T-helper 1 cell treated with Interleukin-12 subunit alpha and Interleukin-12 subunit beta and Interleukin-4 antibody, amounts not matched to agents 30 μg/mL and 1 μg/mL, for 36 hours (primary cell): Measurements from ENCODE around the gene TMTC1.

Experiments
- H3K27ac Mint-ChIP-seq: one replicate; pipeline ENCODE4 v1.8.0; 2021; ENCODE audit warnings: mild to moderate bottlenecking, mixed read lengths
- H3K27me3 Mint-ChIP-seq: one replicate; pipeline ENCODE4 v1.8.0; 2021; ENCODE audit warnings: low read depth, mixed read lengths
- H3K36me3 Mint-ChIP-seq: one replicate; pipeline ENCODE4 v1.8.0; 2021; ENCODE audit warnings: low read depth, mixed read lengths
- H3K4me1 Mint-ChIP-seq: one replicate; pipeline ENCODE4 v1.8.0; 2021; ENCODE audit warnings: low read depth, mixed read lengths
- H3K4me3 Mint-ChIP-seq: one replicate; pipeline ENCODE4 v1.8.0; 2021; ENCODE audit warnings: mild to moderate bottlenecking, moderate library complexity, mixed read lengths
- H3K9me3 Mint-ChIP-seq: one replicate; pipeline ENCODE4 v1.8.0; 2021; ENCODE audit warnings: mixed read lengths

The TMTC1 gene

DNA sequence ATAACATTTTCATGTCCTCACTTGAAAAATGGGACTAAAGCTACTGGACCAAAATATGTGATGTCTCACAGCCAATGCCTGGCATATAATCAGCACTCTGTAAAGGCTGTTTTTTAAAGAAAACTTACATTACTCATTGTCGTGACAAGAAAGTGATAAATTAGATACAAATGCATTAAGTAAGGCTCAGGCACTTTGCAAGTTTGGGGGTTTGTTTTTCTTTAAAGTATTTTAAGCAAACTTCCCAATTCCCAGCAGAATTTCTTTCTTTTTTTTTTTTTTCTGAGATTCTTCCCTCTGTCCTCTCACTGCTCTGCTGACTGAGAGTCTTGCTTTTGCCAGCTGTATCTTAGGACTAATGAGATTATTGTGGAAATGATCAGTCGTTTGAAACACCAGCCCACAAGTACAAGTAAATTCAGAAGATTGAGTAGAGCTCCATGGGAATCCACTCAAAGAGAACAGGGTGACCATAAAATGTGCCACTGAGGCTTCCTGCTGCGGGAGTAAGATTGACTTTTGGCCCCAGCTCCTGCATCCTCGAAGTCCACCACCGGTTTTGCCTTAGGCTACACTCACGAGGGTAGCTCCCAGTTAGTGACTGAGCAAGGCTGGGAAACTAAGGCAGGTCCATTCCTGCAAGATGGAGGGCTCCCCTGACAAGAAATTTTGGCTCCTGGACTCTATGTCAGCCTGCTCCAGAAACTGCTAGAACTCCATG, 82.8 kb downstream of the TMTC1 start:
- Mint-ChIP-seq H3K4me3 (no peak overlapping the region), H3K9me3 (no peaks in the 10 kb centered on the region), H3K27ac (no peak overlapping the region)

DNA sequence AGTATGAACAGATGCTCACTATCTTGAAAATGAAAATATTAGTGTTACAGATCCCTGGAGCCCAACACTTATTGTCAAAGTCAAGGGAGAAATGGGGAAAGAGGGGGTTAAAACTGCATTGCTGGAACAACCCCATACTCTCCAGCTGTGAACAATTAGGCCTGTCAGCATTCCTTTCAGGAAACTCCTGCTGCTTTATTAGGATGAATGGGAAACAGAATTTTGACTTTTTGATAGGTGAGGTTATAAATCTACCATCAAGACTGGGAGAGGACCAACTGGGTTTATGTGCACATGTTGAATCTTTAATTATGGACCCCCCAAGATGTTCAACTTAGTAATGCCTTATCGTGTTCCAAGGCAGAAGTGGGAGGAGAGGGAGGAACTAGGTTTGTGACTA, 85.0 kb downstream of the TMTC1 start:
- no peak overlapping the region for H3K27ac Mint-ChIP-seq
- H3K9me3 Mint-ChIP-seq: no peaks in the 10 kb centered on the region
- no peak overlapping the region for H3K4me3 Mint-ChIP-seq
- no peaks in the 10 kb centered on the region for H3K27me3 Mint-ChIP-seq
- no peaks in the 10 kb centered on the region for H3K4me1 Mint-ChIP-seq
- no peaks in the 10 kb centered on the region for H3K36me3 Mint-ChIP-seq

More for the DNA sequence above, 82.8 kb downstream of the TMTC1 start:
- Mint-ChIP-seq H3K36me3 (no peaks in the 10 kb centered on the region), H3K4me1 (no peaks in the 10 kb centered on the region), H3K27me3 (no peaks in the 10 kb centered on the region)

DNA sequence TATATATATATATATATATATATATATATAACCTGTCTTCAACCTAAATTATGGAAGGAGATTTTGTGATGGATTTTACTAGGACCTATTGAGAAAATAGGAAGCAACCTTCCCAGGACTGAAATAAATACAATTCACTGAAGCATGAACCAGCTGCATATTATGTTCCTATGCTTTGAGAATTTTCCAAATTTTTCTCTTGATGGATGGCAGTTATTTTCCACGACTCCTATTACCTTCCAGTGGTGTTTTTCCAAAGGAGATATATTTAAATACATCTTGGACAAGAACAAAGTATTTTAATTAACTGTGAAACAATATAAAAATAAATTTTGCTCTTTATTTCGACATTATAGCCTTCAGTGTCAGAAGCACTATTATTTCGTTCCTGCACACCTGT, 87.9 kb downstream of the TMTC1 start:
- Mint-ChIP-seq H3K27ac (no peak overlapping the region), H3K4me3 (no peak overlapping the region), H3K36me3 (no peaks in the 10 kb centered on the region), H3K27me3 (no peaks in the 10 kb centered on the region), H3K9me3 (no peaks in the 10 kb centered on the region), H3K4me1 (peaks cover 1% of the 10 kb centered on the region)

DNA sequence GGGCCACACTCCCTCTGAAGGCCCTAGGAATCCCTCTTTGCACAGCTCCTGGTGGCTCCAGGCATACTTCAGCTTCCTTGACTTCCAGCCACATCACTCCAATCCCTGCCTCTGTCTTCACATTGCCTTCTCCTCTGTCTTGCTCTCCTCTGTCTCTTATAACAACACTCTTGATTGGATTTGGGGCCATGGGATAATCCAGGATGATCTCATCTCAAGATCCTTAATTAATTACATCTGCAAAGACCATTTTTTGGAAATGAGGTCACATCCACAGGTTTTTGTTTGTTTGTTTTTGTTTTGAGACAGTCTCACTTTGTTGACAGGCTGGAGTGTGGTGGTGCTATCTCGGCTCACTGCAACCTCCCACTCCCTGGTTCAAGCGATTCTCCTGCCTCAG, 88.7 kb downstream of the TMTC1 start:
- H3K36me3 Mint-ChIP-seq: no peaks in the 10 kb centered on the region
- H3K4me1 Mint-ChIP-seq: peaks cover 1% of the 10 kb centered on the region
- H3K4me3 Mint-ChIP-seq: no peak overlapping the region
- no peaks in the 10 kb centered on the region for H3K27me3 Mint-ChIP-seq
- H3K27ac Mint-ChIP-seq: no peak overlapping the region
- no peaks in the 10 kb centered on the region for H3K9me3 Mint-ChIP-seq

DNA sequence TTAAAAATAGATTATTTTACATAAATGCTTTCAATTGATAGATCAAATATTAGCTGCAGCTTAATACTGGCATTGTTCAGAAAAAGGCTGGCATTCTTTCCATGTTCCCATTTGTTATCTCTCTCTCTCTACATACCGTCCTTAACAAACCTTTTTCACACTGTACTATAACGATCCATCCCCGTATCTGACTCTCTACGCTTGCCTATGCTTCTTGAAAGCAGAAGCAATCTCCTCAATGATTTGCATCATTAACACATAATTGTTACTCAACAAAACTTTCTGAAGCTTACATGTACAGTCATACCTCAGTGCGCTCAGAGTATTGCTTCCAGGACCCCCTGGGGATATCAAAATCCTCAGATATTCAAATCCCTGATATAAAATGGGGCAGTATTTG, 89.7 kb downstream of the TMTC1 start:
- Mint-ChIP-seq H3K27ac (no peak overlapping the region), H3K4me3 (no peak overlapping the region), H3K36me3 (no peaks in the 10 kb centered on the region), H3K9me3 (no peaks in the 10 kb centered on the region), H3K27me3 (no peaks in the 10 kb centered on the region), H3K4me1 (peaks cover 1% of the 10 kb centered on the region)

DNA sequence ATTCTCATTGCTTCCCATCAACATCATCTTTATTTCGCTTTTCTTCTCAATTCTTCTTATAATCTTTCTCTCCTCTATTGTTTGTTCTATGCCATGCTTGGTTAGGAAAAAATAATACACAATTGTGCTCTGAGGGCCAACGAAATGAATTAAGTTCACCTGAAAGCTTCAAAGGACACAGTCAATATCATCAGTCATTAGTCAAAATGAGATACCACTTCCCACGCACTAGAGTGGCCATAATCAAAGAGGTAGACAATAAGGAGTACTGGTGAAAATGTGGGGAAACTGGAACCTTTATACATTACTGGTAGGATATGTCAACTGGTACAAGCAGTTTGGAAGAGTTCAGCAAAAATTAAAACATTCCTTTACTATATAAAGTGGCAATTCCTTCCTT, 91.5 kb downstream of the TMTC1 start:
- H3K9me3 Mint-ChIP-seq: no peaks in the 10 kb centered on the region

DNA sequence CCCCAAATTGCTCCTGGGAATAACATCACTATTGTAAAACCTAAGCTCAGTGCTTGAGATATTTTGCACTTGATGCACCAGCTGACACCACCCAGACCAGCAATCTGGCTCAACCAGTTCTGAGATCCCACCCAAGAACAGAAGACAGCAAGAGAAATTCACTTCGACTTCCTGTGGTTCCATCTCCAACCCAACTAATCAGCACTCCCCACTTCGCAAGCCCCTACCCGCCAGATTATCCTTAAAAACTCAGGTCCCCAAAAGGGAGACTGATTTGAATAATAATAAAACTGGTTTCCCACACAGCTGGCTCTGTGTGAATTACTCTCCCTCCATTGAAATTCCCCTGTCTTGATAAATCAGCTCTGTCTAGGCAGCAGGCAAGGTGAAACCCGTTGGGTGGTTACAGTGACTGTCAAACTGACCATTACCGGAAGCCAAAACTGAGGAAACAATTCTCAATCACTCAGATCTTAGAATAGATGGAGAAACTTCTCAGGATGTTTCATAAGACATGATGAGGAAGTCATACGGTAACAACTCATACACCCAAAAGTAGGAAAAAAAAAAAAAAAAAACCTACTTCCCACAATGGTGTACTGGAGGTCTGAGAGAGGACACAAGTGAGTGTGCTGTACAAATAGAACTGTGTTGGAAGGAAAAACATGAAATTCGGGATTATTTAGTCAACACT, 92.4 kb downstream of the TMTC1 start:
- Mint-ChIP-seq H3K4me1 (peaks cover 1% of the 10 kb centered on the region), H3K27ac (no peak overlapping the region), H3K27me3 (no peaks in the 10 kb centered on the region), H3K9me3 (no peaks in the 10 kb centered on the region), H3K36me3 (no peaks in the 10 kb centered on the region), H3K4me3 (no peak overlapping the region)

More for the DNA sequence above, 91.5 kb downstream of the TMTC1 start:
- Mint-ChIP-seq H3K36me3 (no peaks in the 10 kb centered on the region), H3K27ac (no peak overlapping the region), H3K27me3 (no peaks in the 10 kb centered on the region), H3K4me1 (peaks cover 1% of the 10 kb centered on the region), H3K4me3 (no peak overlapping the region)

DNA sequence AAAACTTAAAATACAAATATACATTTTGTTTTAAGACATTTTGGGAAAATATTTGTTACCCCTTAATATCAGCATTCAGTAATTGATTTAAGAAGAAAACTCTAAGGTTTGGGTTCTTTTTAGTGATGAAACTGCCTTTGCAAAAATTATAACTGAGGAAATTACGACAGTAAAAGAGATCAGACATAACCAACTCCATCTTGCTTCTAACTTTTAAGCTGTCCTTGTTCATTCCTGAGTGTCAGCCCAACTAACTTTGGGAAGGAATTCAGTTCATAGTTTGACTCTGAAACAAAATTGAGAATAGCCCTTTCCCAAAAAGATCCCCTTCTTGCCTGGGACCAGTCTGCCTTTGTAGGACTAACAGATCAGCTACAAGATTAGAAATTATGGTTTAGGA, 93.0 kb downstream of the TMTC1 start:
- H3K27me3 Mint-ChIP-seq: no peaks in the 10 kb centered on the region
- no peaks in the 10 kb centered on the region for H3K9me3 Mint-ChIP-seq
- no peaks in the 10 kb centered on the region for H3K36me3 Mint-ChIP-seq
- H3K27ac Mint-ChIP-seq: no peak overlapping the region
- peaks cover 1% of the 10 kb centered on the region for H3K4me1 Mint-ChIP-seq
- H3K4me3 Mint-ChIP-seq: no peak overlapping the region

DNA sequence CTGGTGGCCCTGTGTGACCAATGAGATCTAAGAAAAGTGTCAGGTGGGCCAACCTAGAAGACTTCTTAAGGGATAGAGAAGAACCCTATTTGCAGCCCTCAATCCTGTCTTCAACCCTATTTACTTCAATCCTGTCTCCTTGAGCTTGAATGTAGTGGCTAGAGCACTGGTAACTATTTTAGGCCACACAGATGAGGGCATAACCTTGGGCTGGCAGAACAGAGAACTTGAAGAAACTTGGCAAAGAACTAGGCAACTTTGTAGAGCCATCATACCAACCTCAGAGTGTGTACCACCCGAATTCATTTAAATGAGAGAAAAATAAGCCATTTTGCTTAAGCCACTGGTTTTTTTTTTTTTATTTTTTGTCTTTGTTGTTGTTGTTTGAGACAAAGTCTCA, 94.8 kb downstream of the TMTC1 start:
- no peaks in the 10 kb centered on the region for H3K9me3 Mint-ChIP-seq
- no peaks in the 10 kb centered on the region for H3K36me3 Mint-ChIP-seq
- peaks cover 1% of the 10 kb centered on the region for H3K4me1 Mint-ChIP-seq
- H3K27ac Mint-ChIP-seq: no peak overlapping the region
- no peak overlapping the region for H3K4me3 Mint-ChIP-seq
- peaks cover 5% of the 10 kb centered on the region for H3K27me3 Mint-ChIP-seq

DNA sequence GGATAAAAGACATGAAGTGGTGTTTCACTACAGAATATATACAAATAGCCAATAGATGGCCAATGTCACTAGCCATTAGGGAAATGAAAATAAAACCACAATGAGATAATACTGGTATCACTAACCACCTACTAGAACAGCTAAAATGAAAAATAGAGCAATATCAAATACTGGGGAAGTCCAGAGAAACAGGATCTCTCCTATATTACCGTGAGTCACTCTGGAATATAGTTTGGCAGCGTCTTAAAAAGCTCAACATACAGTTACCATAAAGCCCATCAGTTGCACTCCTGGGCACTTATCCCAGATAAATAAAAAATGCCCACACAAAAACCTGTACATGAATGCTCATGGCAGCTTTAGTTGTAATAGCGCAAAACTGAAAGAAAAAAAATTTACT, 101.7 kb downstream of the TMTC1 start:
- no peak overlapping the region for H3K27ac Mint-ChIP-seq
- H3K27me3 Mint-ChIP-seq: peaks cover 5% of the 10 kb centered on the region
- no peak overlapping the region for H3K4me3 Mint-ChIP-seq
- H3K9me3 Mint-ChIP-seq: no peaks in the 10 kb centered on the region
- no peaks in the 10 kb centered on the region for H3K4me1 Mint-ChIP-seq
- no peaks in the 10 kb centered on the region for H3K36me3 Mint-ChIP-seq

DNA sequence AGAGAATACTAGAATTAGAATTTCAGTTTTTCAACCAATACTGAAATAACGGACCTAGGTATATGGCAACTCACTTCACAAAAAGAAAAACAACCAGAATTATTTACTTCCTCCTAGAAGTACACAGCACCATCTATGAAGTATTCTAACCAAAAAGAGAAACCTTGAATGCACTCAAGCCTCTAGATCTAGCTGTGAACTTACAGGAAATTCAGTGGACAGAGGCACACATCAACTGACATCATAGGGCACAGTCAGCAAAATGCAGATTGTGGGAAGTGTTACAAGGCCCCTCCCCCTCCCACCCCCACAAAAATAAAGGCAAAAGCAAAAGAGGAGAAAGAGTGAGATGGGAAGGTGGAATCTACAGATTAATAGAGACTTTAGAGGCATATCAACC, 102.4 kb downstream of the TMTC1 start:
- H3K27me3 Mint-ChIP-seq: peaks cover 5% of the 10 kb centered on the region

DNA sequence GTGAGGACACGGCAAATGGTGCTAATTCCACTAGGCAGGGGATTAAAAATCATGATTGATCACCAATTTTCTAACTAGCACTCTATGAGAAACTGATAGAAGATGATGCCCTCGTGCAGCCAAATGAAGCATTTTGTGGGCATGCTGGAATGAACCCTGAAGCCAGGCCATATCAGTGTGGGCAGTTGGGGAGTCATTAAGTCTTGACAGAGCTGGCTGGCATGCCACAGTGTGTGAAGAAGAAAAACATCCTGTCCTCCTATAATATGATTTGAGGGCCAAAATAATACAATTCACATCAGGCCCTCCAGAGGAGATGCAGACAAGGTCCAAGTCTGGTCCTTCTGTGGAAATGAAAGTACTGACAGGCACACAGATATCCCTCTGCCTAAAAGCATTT, 107.1 kb downstream of the TMTC1 start:
- no peaks in the 10 kb centered on the region for H3K4me1 Mint-ChIP-seq
- no peaks in the 10 kb centered on the region for H3K27me3 Mint-ChIP-seq
- no peak overlapping the region for H3K4me3 Mint-ChIP-seq
- H3K9me3 Mint-ChIP-seq: no peaks in the 10 kb centered on the region
- no peak overlapping the region for H3K27ac Mint-ChIP-seq
- no peaks in the 10 kb centered on the region for H3K36me3 Mint-ChIP-seq

More for the DNA sequence above, 102.4 kb downstream of the TMTC1 start:
- H3K4me1 Mint-ChIP-seq: no peaks in the 10 kb centered on the region
- no peaks in the 10 kb centered on the region for H3K9me3 Mint-ChIP-seq
- H3K36me3 Mint-ChIP-seq: no peaks in the 10 kb centered on the region
- H3K27ac Mint-ChIP-seq: no peak overlapping the region
- H3K4me3 Mint-ChIP-seq: no peak overlapping the region

DNA sequence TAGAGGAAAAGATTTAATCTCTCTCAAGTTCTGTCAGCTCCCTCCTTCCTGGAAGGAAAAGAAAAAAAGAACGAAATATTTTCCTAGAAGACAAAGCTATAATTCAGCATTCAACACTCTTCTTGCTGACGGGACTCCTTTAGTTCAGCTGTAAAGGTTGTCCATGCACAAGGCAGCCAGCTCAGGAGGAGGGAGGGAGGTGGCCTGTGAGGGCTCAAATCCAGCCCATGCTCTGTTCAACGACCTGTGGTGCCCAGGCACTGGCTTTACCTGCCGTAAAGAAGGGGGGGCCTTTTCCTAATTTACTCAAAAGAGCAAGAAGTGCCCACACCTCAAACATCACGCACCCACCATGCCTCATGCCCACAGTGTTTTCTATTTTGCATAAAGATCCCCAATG, 109.3 kb downstream of the TMTC1 start:
- Mint-ChIP-seq H3K27me3 (no peaks in the 10 kb centered on the region), H3K9me3 (no peaks in the 10 kb centered on the region), H3K4me1 (no peaks in the 10 kb centered on the region), H3K27ac (no peak overlapping the region), H3K4me3 (no peak overlapping the region), H3K36me3 (no peaks in the 10 kb centered on the region)

DNA sequence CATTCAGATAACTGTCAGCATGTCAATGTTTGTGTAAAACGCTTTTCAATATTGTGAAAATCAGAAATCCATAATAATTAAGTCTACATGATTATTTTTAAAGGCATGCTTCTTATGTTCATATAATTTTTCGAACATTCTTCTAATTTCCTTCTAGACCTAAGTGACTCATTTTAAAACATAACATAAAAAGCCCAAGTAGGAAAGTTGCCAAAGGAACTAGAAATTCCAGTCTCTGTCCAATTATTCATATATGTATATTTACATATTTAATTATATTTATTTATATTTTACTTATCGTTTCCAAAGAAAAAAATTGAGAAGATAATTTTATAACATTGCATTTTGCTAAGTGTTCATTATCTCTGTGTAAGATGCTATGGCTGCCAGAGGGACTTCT, 110.4 kb downstream of the TMTC1 start:
- Mint-ChIP-seq H3K27me3 (no peaks in the 10 kb centered on the region), H3K4me3 (no peak overlapping the region), H3K36me3 (no peaks in the 10 kb centered on the region), H3K9me3 (no peaks in the 10 kb centered on the region), H3K4me1 (no peaks in the 10 kb centered on the region), H3K27ac (no peak overlapping the region)

DNA sequence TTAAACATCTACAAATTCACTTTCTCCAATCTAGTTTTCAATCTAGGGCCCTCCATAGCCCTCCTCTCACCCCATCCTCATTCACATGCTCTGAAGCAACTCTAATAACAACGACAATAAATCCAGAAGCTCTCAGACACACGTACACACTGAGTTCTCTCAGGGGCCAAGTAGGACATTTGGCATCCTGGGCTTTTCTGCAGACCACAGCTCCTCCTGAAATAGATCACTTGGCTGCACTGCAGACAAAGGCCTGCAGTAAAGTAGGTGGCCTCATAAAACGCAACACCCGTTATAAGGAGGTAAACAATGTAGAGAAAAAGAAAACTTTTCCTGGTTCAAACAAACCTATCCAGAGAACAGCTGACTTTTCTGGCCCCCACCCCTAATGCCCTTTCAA, 111.2 kb downstream of the TMTC1 start:
- Mint-ChIP-seq H3K4me1 (no peaks in the 10 kb centered on the region), H3K36me3 (no peaks in the 10 kb centered on the region), H3K27me3 (no peaks in the 10 kb centered on the region), H3K9me3 (no peaks in the 10 kb centered on the region), H3K4me3 (no peak overlapping the region), H3K27ac (no peak overlapping the region)
